ENCODE data around the gene OLFML2A.
A peak's percentile ranks its signal among the peaks of the same experiment; 100 is the strongest.
"Not testable (repeated sequence)": the region's sequence is repeated elsewhere in the genome, so short reads cannot be mapped to it uniquely, and the experiment has no call there.

OLFML2A gene

GRCh38 chr9:124828489-124829333, 51.8 kb downstream of the OLFML2A start:
- DNase-seq (ENCODE audit: low spot score) = no peak

- no peak for DNase-seq (ENCODE audit: low spot score)
These were observed 52.4 kb downstream of the OLFML2A start for GRCh38 chr9:124829334-124829669.

DNA sequence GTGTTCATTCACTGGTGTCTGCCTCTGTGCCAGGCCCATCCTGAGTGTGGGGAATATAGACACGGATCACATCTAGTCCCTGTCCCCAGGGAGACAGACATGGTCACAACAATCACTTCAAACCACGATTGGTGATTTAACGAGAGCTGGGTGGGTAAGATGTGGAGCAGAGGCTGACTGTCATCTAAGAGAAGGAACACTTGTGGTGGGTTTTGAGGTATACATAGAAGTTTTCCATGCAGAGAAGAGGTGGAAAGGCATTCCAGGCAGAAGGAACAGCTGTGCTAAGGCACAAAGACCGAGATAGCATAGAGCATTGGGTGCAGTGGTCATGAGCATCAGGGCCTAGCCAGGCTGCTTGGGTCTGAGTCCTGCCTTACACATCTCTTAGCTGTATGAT, 53.7 kb downstream of the OLFML2A start:
- DNase-seq (ENCODE audit: low spot score) = no peak

- DNase-seq (ENCODE audit: low spot score) = no peak
These were observed 54.9 kb downstream of the OLFML2A start for GRCh38 chr9:124831642-124832364.

DNA sequence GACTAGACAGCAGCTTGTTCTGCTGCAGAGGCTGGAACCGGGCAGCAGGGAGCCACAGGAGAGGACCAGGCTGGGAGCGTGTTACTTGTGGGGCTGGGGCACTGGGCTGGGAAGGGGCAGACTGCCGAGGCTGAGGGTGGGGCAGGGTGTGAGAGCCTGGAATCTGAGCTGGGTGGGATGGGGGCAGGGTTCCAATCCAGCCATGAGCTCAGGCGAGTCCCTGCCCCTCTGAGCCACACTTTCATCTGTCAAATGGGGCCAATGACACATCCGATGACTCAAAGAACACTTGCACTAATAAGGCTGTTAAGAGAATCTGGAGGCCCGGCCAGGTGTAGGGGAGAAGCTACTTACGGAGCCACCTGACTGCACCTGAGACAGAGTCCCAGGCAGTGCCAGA, 57.7 kb downstream of the OLFML2A start:
- peak; percentile 36 for DNase-seq (ENCODE audit: low spot score)

GRCh38 chr9:124835026-124835557, 58.2 kb downstream of the OLFML2A start:
- DNase-seq (ENCODE audit: low spot score) = no peak

- not testable (repeated sequence) for DNase-seq (ENCODE audit: low spot score)
These were observed 61.2 kb downstream of the OLFML2A start for GRCh38 chr9:124838132-124838531.

GRCh38 chr9:124838567-124839275, 61.8 kb downstream of the OLFML2A start:
- not testable (repeated sequence) for DNase-seq (ENCODE audit: low spot score)

GRCh38 chr9:124839612-124840299, 62.8 kb downstream of the OLFML2A start:
- peak; percentile 50 for DNase-seq (ENCODE audit: low spot score)

- DNase-seq (ENCODE audit: low spot score) = no peak
These were observed 63.4 kb downstream of the OLFML2A start for GRCh38 chr9:124840300-124840833.

- no peak for DNase-seq (ENCODE audit: low spot score)
These were observed 64.3 kb downstream of the OLFML2A start for GRCh38 chr9:124841075-124841821.

DNA sequence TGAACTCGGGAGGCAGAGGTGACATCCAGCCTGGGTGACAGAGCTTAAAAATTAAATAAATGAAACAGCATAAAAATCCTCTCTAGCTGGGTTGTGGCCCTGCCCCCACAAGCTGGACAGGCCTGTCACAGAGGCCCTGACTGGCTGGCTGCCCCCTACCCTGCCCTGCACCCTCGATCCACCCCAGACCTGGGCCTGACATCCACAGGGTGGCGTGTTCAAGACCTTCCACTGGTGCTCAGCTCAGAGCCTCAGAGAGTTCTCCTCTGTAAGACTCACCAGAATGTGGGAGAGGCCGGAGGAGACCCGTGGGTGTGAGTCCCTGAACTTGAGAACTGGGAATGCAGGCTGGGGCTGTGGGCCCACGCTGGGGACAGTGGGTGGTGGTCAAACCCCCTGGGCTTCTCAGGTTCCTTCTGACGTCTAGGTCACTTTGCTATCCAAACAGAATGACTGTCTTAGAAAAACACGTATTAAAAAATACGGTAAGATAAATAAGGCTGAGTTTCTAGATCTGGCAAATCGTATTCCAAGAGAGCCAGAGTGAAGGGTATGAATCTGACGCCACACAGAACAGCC, 66.6 kb downstream of the OLFML2A start:
- no peak for DNase-seq (ENCODE audit: low spot score)

DNA sequence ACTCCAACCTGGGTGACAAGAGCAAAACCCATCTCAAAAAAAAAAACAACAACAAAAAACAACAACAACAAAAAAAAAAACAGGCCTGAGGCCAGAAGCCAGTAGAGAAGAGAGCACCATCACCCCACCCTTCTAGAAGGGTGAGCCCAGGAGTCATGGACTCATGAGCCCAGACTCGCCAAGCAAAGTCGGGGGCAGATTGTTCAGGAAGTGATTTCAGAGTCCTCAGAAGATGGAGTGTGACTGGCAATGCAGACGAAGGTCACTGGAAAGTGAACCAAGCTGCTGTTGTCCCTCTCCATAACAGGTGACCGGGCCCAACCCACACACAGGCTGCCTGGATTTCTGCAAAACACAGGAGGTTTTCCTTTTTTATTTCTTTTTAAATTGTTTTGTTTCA, 67.4 kb downstream of the OLFML2A start:
- DNase-seq (ENCODE audit: low spot score) = no peak

- not testable (repeated sequence) for DNase-seq (ENCODE audit: low spot score)
These were observed 69.5 kb downstream of the OLFML2A start for GRCh38 chr9:124846467-124846866.

- DNase-seq (ENCODE audit: low spot score) = no peak
These were observed 70.0 kb downstream of the OLFML2A start for GRCh38 chr9:124846969-124847368.

- DNase-seq (ENCODE audit: low spot score) = no peak
These were observed 72.9 kb downstream of the OLFML2A start for GRCh38 chr9:124849801-124850200.

GRCh38 chr9:124852121-124852828, 75.3 kb downstream of the OLFML2A start:
- no peak for DNase-seq (ENCODE audit: low spot score)

DNA sequence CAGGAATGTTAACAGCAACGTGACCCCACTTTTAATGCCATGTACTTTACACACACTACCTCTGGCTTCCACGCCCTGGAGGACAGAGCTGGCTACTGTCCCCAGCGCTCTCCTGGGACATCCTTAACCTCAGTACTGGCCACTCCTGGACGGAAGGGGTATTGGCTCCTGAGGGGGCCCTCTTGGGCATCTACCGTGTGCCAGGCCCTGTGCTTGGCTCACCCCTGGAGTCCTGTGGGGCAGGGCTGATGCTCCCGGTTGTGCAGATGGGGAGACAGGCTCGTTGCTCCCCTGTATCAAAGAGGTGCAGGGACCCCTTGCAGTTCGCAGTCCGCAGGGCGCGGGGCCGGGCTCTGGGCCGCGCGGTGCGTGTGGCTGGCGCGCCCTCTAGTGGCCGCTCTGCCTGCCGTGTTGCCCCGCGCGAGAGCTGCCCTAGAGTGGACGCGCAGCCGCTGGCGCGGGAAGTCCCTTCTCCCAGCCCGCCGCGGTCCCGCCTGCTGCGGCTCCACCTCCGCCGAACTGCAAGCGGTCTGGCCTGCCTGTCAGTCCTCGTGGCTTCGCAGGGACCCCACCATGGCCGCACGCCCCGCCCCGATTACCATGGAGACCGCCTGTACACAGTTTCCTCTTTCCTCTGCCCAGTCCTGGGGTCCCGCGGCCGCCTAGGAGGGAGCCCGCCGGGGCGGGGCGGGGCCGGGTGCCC, 76.0 kb downstream of the OLFML2A start, which contains the start of gene WDR38:
Gene WDR38 (plus strand): TSS at position 632 of the 703 bp plus-strand sequence. CDS start 72 bp downstream, outside the sequence.
- DNase-seq (ENCODE audit: low spot score) = peak; percentile 88

DNA sequence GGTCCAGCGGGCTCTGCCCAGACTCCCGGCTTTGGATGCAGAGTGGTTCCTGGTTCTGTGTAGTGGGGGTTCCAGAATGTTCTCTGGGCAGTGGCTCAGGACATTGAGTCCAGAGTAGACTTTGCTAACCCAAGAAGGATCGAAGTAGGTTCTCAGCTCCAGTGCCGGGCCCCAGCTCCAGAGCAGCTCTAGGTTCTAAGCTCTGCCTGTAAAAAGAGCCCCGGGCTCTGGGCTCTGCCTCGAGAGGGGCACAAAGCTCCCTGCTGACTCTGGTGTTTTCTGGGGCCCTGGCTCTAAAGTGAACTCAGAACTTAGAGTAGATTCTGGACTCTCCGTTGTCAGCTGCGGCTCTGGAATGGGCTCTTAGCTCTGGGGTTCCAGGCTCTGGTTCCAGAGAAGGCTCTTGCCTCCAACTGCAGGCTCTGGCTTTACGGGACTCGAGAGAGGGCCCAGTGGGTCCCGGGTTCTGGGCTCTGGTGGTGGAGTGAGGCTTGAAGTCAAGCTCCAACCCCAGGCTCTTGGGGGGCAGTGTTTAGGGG, 76.7 kb downstream of the OLFML2A start:
- no peak for DNase-seq (ENCODE audit: low spot score)

Measured in GM03348 (cell line).